ENCODE measurements around the gene PALM. TPM values are rescaled to one million over a fixed set of nuclear protein-coding genes. Genes with fewer than 3 reads are reported as not detected.

PALM gene
- polyA plus RNA-seq, 1 donor (not counting 4 experiments of a cell fraction or from before 2014, with no cell fraction given), result not detected

- H3K4me2 ChIP-seq (ENCODE audit: control insufficient read depth, extremely low read depth, insufficient read depth, low read depth, low read length), result peak overlapping the region; percentile 94
- TF ChIP-seq EZH2 (IDR thresholded peaks at IDR 0.05; ENCODE audit: low read length) (no peak), CTCF (optimal IDR thresholded peaks at IDR 0.05 in 1 of 3, IDR thresholded peaks at IDR 0.05 in 1 of 3, conservative IDR thresholded peaks at IDR 0.05 in 1 of 3; ENCODE audit: extremely low read depth in 1 of 3, insufficient read depth in 2 of 3, low read length in 3 of 3) (no peak)
- H3K4me3 ChIP-seq (ENCODE audit: control insufficient read depth in 2 of 3, extremely low read depth in 1 of 3, insufficient read depth in 2 of 3, low read depth in 1 of 3, low read length in 3 of 3), result peak overlapping the region; percentile 32 to 66 (median 59)
- peak overlapping the region; percentile 56 for H2AFZ ChIP-seq (ENCODE audit: control insufficient read depth, low read length)
- no peaks in the 10 kb centered on the region for H3K36me3 ChIP-seq (ENCODE audit: control insufficient read depth in 2 of 2, extremely low read depth in 1 of 2, insufficient read depth in 2 of 2, low read length in 2 of 2)
- no peaks in the 10 kb centered on the region for H3K27me3 ChIP-seq (ENCODE audit: control insufficient read depth, extremely low read depth, insufficient read depth, low read length)
- peak overlapping the region; percentile 71 for H3K9ac ChIP-seq (ENCODE audit: control insufficient read depth, extremely low read depth, insufficient read depth, low read length)
- H3K27ac ChIP-seq (ENCODE audit: control insufficient read depth, insufficient read depth, low read length), result peak overlapping the region; percentile 66
- no peaks in the 10 kb centered on the region for H3K9me3 ChIP-seq (ENCODE audit: control insufficient read depth, low read depth, low read length)
- no peak for FAIRE-seq
- dilution Hi-C loops (cut with MboI; ENCODE audit: extremely low pct_ligation_motif_present, low sequenced_read_pairs), result no loop called here
- DNase-seq (ENCODE audit: low read depth, low spot score), result no peak
- H3K9me1 ChIP-seq (ENCODE audit: control insufficient read depth, extremely low read depth, insufficient read depth, low read length), result no peaks in the 10 kb centered on the region
- H3K79me2 ChIP-seq (ENCODE audit: control insufficient read depth, insufficient read depth, low read length), result peaks cover 8% of the 10 kb centered on the region
- no peaks in the 10 kb centered on the region for H4K20me1 ChIP-seq (ENCODE audit: control insufficient read depth, extremely low read depth, insufficient read depth, low read length)
- H3K4me1 ChIP-seq (ENCODE audit: control insufficient read depth, extremely low read depth, insufficient read depth, low read length), result peaks cover 22% of the 10 kb centered on the region
Measured at GRCh38 chr19:782878-783668, 74.3 kb downstream of the PALM start.

- H3K79me2 ChIP-seq (ENCODE audit: control insufficient read depth, insufficient read depth, low read length), result peaks cover 8% of the 10 kb centered on the region
- no peaks in the 10 kb centered on the region for H3K9me1 ChIP-seq (ENCODE audit: control insufficient read depth, extremely low read depth, insufficient read depth, low read length)
- H2AFZ ChIP-seq (ENCODE audit: control insufficient read depth, low read length), result no peak overlapping the region
- H3K4me2 ChIP-seq (ENCODE audit: control insufficient read depth, extremely low read depth, insufficient read depth, low read depth, low read length), result peak overlapping the region; percentile 32
- dilution Hi-C loops (cut with MboI; ENCODE audit: extremely low pct_ligation_motif_present, low sequenced_read_pairs), result no loop called here
- no peaks in the 10 kb centered on the region for H3K36me3 ChIP-seq (ENCODE audit: control insufficient read depth in 2 of 2, extremely low read depth in 1 of 2, insufficient read depth in 2 of 2, low read length in 2 of 2)
- DNase-seq (ENCODE audit: low read depth, low spot score) (no peak), FAIRE-seq (no peak)
- H3K9me3 ChIP-seq (ENCODE audit: control insufficient read depth, low read depth, low read length), result no peaks in the 10 kb centered on the region
- H3K27ac ChIP-seq (ENCODE audit: control insufficient read depth, insufficient read depth, low read length), result no peak overlapping the region
- no peak overlapping the region for H3K4me3 ChIP-seq (ENCODE audit: control insufficient read depth in 2 of 3, extremely low read depth in 1 of 3, insufficient read depth in 2 of 3, low read depth in 1 of 3, low read length in 3 of 3)
- no peaks in the 10 kb centered on the region for H3K27me3 ChIP-seq (ENCODE audit: control insufficient read depth, extremely low read depth, insufficient read depth, low read length)
- no peak overlapping the region for H3K9ac ChIP-seq (ENCODE audit: control insufficient read depth, extremely low read depth, insufficient read depth, low read length)
- no peaks in the 10 kb centered on the region for H4K20me1 ChIP-seq (ENCODE audit: control insufficient read depth, extremely low read depth, insufficient read depth, low read length)
- H3K4me1 ChIP-seq (ENCODE audit: control insufficient read depth, extremely low read depth, insufficient read depth, low read length), result peaks cover 23% of the 10 kb centered on the region
- TF ChIP-seq EZH2 (IDR thresholded peaks at IDR 0.05; ENCODE audit: low read length), result no peak
Measured at GRCh38 chr19:784541-784940, 75.8 kb downstream of the PALM start.
